Measurements from ENCODE around the gene APLNR. TPM values are rescaled to one million over a fixed set of nuclear protein-coding genes. Genes with fewer than 3 reads are reported as not detected.

The APLNR gene
- total RNA-seq, 1 experiment from 2014 or later: 0.66 TPM

DNA sequence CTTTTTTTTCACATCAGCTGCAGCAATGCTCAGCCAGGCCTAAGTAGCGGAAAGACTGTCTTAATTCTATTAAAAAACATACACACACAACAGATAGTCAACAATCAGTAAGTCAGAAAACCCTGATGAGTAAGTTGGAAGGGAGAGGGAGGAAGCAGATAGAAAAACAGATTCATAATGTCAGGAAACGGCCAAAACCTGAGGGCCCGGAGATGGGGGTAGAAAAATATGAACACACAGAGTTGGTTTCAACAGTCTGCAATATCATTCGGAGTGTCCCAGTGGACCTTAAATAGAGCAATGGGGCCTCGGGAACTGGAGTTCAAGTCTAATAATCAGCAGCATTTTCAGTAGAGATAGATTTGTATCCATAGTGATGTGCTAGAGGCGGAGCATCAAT is 40.5 kb downstream of the APLNR start (continued):
- TF ChIP-seq ZBTB43 (CRISPR knock-in tag; IDR thresholded peaks at IDR 0.05) (no peak), ZBTB21 (CRISPR knock-in tag; IDR thresholded peaks at IDR 0.05; ENCODE audit: borderline replicate concordance) (no peak), ZSCAN18 (CRISPR knock-in tag; IDR thresholded peaks at IDR 0.05) (no peak), TEAD4 (CRISPR knock-in tag; IDR thresholded peaks at IDR 0.05) (no peak), SOX15 (CRISPR knock-in tag; IDR thresholded peaks at IDR 0.05) (no peak)
- TF ChIP-seq, protein P1, sequence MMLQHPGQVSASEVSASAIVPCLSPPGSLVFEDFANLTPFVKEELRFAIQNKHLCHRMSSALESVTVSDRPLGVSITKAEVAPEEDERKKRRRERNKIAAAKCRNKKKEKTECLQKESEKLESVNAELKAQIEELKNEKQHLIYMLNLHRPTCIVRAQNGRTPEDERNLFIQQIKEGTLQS (CRISPR knock-in tag; conservative IDR thresholded peaks at IDR 0.05): no peak
- TF ChIP-seq, protein P2, sequence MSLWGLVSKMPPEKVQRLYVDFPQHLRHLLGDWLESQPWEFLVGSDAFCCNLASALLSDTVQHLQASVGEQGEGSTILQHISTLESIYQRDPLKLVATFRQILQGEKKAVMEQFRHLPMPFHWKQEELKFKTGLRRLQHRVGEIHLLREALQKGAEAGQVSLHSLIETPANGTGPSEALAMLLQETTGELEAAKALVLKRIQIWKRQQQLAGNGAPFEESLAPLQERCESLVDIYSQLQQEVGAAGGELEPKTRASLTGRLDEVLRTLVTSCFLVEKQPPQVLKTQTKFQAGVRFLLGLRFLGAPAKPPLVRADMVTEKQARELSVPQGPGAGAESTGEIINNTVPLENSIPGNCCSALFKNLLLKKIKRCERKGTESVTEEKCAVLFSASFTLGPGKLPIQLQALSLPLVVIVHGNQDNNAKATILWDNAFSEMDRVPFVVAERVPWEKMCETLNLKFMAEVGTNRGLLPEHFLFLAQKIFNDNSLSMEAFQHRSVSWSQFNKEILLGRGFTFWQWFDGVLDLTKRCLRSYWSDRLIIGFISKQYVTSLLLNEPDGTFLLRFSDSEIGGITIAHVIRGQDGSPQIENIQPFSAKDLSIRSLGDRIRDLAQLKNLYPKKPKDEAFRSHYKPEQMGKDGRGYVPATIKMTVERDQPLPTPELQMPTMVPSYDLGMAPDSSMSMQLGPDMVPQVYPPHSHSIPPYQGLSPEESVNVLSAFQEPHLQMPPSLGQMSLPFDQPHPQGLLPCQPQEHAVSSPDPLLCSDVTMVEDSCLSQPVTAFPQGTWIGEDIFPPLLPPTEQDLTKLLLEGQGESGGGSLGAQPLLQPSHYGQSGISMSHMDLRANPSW (CRISPR knock-in tag; conservative IDR thresholded peaks at IDR 0.05; ENCODE audit: low read depth): no peak

DNA sequence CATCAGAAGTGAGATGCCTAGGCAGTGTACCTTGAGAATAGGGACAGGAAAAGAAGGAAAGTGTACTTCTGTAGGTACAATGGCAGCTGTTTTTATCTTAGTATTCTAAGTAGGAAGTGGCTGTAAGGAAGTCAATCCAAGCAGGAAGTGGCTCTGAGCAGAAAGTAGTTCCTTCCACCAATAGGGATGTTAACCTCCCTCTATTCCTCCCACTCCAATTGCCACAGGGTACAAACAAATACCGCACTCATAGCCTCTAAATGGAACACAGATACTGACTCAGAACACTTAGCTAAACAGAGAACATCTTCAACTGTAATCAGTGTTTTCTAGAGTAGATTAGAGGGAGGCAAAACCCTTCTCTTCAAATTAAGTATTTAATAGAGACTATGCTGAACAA is 44.7 kb downstream of the APLNR start:
- POLR2A ChIA-PET: no interaction called here
- Mint-ChIP-seq H3K4me3 (no peak overlapping the region), H3K27me3 (ENCODE audit: low read depth) (no peaks in the 10 kb centered on the region; the same call in 1 of the 2 replicates), H3K36me3 (no peaks in the 10 kb centered on the region), H3K9me3 (peaks cover 3% of the 10 kb centered on the region; the same call in 1 of the 2 replicates), H3K4me1 (peaks cover 24% of the 10 kb centered on the region), H3K27ac (no peak overlapping the region)
- ATAC-seq (no peak), DNase-seq (ENCODE audit: low spot score) (no peak)
- CTCF ChIA-PET: no interaction called here
- TF ChIP-seq ZNF121 (CRISPR knock-in tag; IDR thresholded peaks at IDR 0.05) (no peak), ZNF423 (CRISPR knock-in tag; IDR thresholded peaks at IDR 0.05) (no peak), GABPB1 (CRISPR knock-in tag; IDR thresholded peaks at IDR 0.05) (no peak), NR2C2 (CRISPR knock-in tag; IDR thresholded peaks at IDR 0.05) (no peak), ZMAT4 (CRISPR knock-in tag; IDR thresholded peaks at IDR 0.05) (no peak), SP1 (CRISPR knock-in tag; conservative IDR thresholded peaks at IDR 0.05) (no peak), TEAD1 (CRISPR knock-in tag; IDR thresholded peaks at IDR 0.05) (no peak), HMGA2 (CRISPR knock-in tag; IDR thresholded peaks at IDR 0.05) (no peak), PREB (CRISPR knock-in tag; IDR thresholded peaks at IDR 0.05; ENCODE audit: borderline replicate concordance) (no peak), SOX15 (CRISPR knock-in tag; IDR thresholded peaks at IDR 0.05) (no peak), SMAD4 (CRISPR knock-in tag; IDR thresholded peaks at IDR 0.05) (no peak), TCF7 (CRISPR knock-in tag; IDR thresholded peaks at IDR 0.05; ENCODE audit: low read depth) (no peak), FOXJ3 (CRISPR knock-in tag; IDR thresholded peaks at IDR 0.05; ENCODE audit: borderline replicate concordance) (no peak)
- TF ChIP-seq, protein P3, sequence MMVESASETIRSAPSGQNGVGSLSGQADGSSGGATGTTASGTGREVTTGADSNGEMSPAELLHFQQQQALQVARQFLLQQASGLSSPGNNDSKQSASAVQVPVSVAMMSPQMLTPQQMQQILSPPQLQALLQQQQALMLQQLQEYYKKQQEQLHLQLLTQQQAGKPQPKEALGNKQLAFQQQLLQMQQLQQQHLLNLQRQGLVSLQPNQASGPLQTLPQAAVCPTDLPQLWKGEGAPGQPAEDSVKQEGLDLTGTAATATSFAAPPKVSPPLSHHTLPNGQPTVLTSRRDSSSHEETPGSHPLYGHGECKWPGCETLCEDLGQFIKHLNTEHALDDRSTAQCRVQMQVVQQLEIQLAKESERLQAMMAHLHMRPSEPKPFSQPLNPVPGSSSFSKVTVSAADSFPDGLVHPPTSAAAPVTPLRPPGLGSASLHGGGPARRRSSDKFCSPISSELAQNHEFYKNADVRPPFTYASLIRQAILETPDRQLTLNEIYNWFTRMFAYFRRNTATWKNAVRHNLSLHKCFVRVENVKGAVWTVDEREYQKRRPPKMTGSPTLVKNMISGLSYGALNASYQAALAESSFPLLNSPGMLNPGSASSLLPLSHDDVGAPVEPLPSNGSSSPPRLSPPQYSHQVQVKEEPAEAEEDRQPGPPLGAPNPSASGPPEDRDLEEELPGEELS (CRISPR knock-in tag; IDR thresholded peaks at IDR 0.05): no peak
- TF ChIP-seq, protein P4, sequence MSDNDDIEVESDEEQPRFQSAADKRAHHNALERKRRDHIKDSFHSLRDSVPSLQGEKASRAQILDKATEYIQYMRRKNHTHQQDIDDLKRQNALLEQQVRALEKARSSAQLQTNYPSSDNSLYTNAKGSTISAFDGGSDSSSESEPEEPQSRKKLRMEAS (CRISPR knock-in tag; IDR thresholded peaks at IDR 0.05): no peak
- TF ChIP-seq, protein P5, sequence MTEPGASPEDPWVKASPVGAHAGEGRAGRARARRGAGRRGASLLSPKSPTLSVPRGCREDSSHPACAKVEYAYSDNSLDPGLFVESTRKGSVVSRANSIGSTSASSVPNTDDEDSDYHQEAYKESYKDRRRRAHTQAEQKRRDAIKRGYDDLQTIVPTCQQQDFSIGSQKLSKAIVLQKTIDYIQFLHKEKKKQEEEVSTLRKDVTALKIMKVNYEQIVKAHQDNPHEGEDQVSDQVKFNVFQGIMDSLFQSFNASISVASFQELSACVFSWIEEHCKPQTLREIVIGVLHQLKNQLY (CRISPR knock-in tag; IDR thresholded peaks at IDR 0.05): no peak
